ENCODE data around the gene CASTOR1. TPM values are rescaled to one million over a fixed set of nuclear protein-coding genes. Genes with fewer than 3 reads are reported as not detected.

Gene CASTOR1
- total RNA-seq, 1 experiment from 2014 or later, result 10.6 TPM

DNA sequence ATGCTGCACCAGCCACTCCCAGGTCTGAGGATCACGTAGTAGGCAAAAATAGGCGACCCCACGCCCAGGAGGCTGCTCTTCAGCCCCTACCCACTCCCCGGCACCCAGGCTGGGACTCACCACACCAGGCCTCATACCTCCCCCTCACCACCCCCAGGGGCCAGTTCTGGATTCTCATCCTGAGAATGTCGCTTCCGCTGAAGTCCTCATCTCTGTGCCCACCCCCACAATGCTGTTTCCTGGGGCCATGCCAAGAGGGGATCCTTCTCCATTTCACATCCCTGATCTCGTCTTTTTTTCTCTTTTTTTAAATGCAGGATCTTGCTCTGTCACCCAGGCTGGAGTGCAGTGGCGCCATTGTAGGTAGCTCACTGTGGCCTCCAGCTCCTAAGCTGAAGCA is 21.0 kb downstream of the CASTOR1 start:
- H3K9me2 ChIP-seq (ENCODE audit: insufficient read depth), result no peaks in the 10 kb centered on the region
- no peaks in the 10 kb centered on the region for H4K20me1 ChIP-seq (ENCODE audit: insufficient read depth)
- no peak overlapping the region for H3K4me2 ChIP-seq
- H3K9me3 ChIP-seq (ENCODE audit: insufficient read depth, low read depth), result no peaks in the 10 kb centered on the region
- no peak overlapping the region for H3K27ac ChIP-seq
- 0 out of 2 replicates have a peak, but pooled peaks cover 6% of the 10 kb centered on the region for H3F3A ChIP-seq (ENCODE audit: insufficient read depth, low read depth)
- H3K4me1 ChIP-seq (replicated peaks; ENCODE audit: insufficient read depth), result peaks cover 2% of the 10 kb centered on the region
- ChIA-PET POLR2A (ENCODE audit: unreplicated experiment) (no interaction called here), CTCF (interaction anchor here (0.6 kb wide), 1 partner anchor 163 kb away, joined by 3 read pairs; no protein-coding TSS in a partner anchor)
- intact Hi-C loops (cut with micrococcal nuclease; ENCODE audit: unreplicated experiment), result loop anchor here (10.0 kb wide), 1 partner anchor 336 kb away; the partner anchor contains the start of gene TCN2
- no peak for TF ChIP-seq EZH2 (IDR thresholded peaks at IDR 0.05; ENCODE audit: low read depth)
- TF ChIP-seq, protein P1, sequence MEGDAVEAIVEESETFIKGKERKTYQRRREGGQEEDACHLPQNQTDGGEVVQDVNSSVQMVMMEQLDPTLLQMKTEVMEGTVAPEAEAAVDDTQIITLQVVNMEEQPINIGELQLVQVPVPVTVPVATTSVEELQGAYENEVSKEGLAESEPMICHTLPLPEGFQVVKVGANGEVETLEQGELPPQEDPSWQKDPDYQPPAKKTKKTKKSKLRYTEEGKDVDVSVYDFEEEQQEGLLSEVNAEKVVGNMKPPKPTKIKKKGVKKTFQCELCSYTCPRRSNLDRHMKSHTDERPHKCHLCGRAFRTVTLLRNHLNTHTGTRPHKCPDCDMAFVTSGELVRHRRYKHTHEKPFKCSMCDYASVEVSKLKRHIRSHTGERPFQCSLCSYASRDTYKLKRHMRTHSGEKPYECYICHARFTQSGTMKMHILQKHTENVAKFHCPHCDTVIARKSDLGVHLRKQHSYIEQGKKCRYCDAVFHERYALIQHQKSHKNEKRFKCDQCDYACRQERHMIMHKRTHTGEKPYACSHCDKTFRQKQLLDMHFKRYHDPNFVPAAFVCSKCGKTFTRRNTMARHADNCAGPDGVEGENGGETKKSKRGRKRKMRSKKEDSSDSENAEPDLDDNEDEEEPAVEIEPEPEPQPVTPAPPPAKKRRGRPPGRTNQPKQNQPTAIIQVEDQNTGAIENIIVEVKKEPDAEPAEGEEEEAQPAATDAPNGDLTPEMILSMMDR (conservative IDR thresholded peaks at IDR 0.05), result no peak
- H2AFZ ChIP-seq, result no peak overlapping the region
- H3K27me3 ChIP-seq (ENCODE audit: insufficient read depth, low read depth), result no peaks in the 10 kb centered on the region
- H3K79me2 ChIP-seq (ENCODE audit: low read depth), result no peaks in the 10 kb centered on the region
- no peaks in the 10 kb centered on the region for H3K36me3 ChIP-seq (ENCODE audit: low read depth)
- no peak overlapping the region for H3K4me3 ChIP-seq
- DNase-seq, result no peak
- no TSS peak for BruUV-seq (replicated peaks)

DNA sequence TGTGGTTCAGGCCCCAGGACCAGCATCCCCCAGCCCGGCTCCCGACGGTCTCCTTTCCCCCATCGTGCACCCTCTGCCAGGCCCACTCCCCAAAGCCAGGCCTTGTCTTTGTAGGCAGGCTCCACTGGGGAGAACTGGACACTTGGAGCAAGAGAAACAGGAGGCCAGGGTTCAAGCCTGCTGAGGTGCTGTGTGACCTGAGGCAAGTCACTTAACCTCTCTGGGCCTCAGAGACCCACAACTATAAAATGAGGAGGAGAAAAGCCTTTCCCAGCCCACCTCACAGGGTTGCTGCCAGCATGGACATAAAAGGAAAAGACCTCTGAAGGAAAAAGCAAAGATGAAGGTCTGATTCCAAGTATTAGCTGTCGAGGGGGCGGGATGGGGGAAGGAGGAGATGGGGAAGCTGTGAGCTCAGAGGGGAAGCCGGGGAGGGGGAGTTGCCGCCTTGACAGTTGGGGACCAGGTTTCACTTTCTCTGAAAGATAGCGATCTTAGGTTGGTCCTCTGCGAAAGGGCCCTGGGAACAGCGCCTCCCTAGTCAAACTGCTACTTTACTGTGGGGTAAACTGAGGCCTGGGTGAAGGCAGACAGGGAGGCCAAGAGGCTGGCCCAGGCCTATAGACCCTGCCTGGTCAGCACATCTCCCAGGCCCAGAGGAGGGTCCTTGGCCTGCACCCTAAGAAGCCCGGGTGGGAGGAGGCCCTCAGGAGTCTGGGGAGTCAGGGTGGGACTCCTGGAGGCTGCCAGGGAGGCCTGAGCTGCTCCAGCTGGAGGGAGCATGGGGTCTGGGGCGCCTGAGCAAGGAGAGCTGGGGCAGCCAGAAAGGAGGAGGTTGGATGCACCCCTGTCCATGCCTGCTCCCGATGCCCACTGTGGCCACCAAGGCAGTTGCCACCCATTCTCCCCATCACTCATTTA is 21.7 kb downstream of the CASTOR1 start:
- Histone ChIP-seq H3K79me2 (ENCODE audit: low read depth) (no peaks in the 10 kb centered on the region), H3F3A (ENCODE audit: insufficient read depth, low read depth) (0 out of 2 replicates have a peak, but pooled peaks cover 6% of the 10 kb centered on the region), H3K27me3 (ENCODE audit: insufficient read depth, low read depth) (no peaks in the 10 kb centered on the region), H3K9me3 (ENCODE audit: insufficient read depth, low read depth) (no peaks in the 10 kb centered on the region), H2AFZ (no peak overlapping the region), H3K36me3 (ENCODE audit: low read depth) (no peaks in the 10 kb centered on the region), H3K9me2 (ENCODE audit: insufficient read depth) (no peaks in the 10 kb centered on the region), H3K4me2 (no peak overlapping the region), H3K4me3 (no peak overlapping the region), H3K4me1 (replicated peaks; ENCODE audit: insufficient read depth) (peaks cover 9% of the 10 kb centered on the region), H3K27ac (no peak overlapping the region), H4K20me1 (ENCODE audit: insufficient read depth) (no peaks in the 10 kb centered on the region)
- BruUV-seq (replicated peaks), result no TSS peak
- ChIA-PET POLR2A (ENCODE audit: unreplicated experiment) (no interaction called here), CTCF (no interaction called here)
- TF ChIP-seq EZH2 (IDR thresholded peaks at IDR 0.05; ENCODE audit: low read depth), result no peak
- intact Hi-C loops (cut with micrococcal nuclease; ENCODE audit: unreplicated experiment), result loop anchor here (10.0 kb wide), 1 partner anchor 337 kb away; the partner anchor contains the start of gene TCN2
- no peak for DNase-seq

DNA sequence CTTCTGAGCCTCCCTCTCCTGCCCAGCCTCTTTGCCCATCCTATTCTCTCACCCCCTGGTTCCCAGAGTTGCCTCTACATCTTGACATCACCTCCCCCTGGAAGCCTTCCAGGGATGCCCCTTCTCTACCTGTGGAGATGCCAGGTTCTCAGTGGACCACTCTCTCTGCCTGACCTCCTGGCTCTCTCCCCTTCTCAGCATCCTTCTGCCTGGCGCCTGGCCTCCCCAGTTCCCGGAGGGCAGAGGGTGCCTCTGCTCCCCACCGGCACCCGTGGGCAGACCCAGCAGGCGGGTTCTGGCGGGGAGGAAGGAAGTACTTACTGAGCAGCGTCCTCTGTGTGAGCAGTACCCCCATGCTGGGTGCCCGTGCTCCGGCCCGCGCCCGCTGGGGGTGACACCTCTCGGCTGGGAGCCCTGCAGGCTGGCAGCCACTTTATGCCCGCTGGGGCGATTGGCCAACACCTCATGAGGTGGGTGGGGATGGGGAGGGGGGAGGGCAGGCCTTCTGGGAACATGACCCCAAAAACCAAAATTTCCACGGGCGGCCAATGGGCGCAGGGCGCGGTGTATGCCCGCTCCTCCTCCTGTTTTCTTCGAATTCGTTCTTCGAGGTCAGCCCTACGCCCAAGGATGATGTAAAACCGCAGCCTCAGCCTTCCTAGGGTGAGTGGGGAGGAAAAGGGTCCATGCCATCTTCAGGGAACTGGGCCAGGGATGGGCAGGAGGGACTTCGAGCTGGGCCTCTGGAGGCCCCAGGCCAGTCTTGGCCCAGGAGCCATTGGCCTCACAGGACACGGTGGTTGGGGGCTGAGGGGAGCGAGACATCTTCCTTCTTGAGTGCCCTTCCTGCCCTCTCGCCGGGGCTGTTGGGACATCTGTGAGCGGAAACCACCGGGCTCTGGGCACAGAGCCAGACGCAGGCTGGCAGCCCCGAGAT is 22.6 kb downstream of the CASTOR1 start, which contains the start of gene OSM:
Gene OSM, minus strand, starts transcription at position 407 of the 937 bp plus-strand sequence. Its CDS starts 52 bp downstream, at position 355.
- ChIA-PET CTCF (no interaction called here), POLR2A (ENCODE audit: unreplicated experiment) (no interaction called here)
- peaks cover 18% of the 10 kb centered on the region for H3K4me1 ChIP-seq (replicated peaks; ENCODE audit: insufficient read depth)
- no peaks in the 10 kb centered on the region for H3K27me3 ChIP-seq (ENCODE audit: insufficient read depth, low read depth)
- no peak within 1 kb of the TSS for H3K27ac ChIP-seq
- no peaks in the 10 kb centered on the region for H4K20me1 ChIP-seq (ENCODE audit: insufficient read depth)
- BruUV-seq (replicated peaks), result no TSS peak
- no peak within 1 kb of the TSS for H2AFZ ChIP-seq
- no peak for DNase-seq
- no peaks in the 10 kb centered on the region for H3K9me2 ChIP-seq (ENCODE audit: insufficient read depth)
- TF ChIP-seq, protein P1 (conservative IDR thresholded peaks at IDR 0.05), result no peak
- TF ChIP-seq EZH2 (IDR thresholded peaks at IDR 0.05; ENCODE audit: low read depth), result no peak
- H3K36me3 ChIP-seq (ENCODE audit: low read depth), result no peaks in the 10 kb centered on the region
- no peaks in the 10 kb centered on the region for H3K79me2 ChIP-seq (ENCODE audit: low read depth)
- intact Hi-C loops (cut with micrococcal nuclease; ENCODE audit: unreplicated experiment), result loop anchor here (10.0 kb wide), 1 partner anchor 338 kb away; the partner anchor contains the start of gene TCN2
- H3K4me3 ChIP-seq, result no peak within 1 kb of the TSS
- no peak within 1 kb of the TSS for H3K4me2 ChIP-seq
- H3F3A ChIP-seq (ENCODE audit: insufficient read depth, low read depth), result peaks cover 15% of the 10 kb centered on the region; the same call in 1 of the 2 replicates
- no peaks in the 10 kb centered on the region for H3K9me3 ChIP-seq (ENCODE audit: insufficient read depth, low read depth)

Measured in PC-9 (cell line).